NCI-H146 (cell line): ENCODE measurements around the gene LEF1.
"Not testable (repeated sequence)": the region's sequence is repeated elsewhere in the genome, so short reads cannot be mapped to it uniquely, and the experiment has no call there.

ENCODE experiments used
- DNase-seq: peaks from one replicate; lab custom pipeline; 2025; lab: John Stamatoyannopoulos, UW

LEF1 gene

DNA sequence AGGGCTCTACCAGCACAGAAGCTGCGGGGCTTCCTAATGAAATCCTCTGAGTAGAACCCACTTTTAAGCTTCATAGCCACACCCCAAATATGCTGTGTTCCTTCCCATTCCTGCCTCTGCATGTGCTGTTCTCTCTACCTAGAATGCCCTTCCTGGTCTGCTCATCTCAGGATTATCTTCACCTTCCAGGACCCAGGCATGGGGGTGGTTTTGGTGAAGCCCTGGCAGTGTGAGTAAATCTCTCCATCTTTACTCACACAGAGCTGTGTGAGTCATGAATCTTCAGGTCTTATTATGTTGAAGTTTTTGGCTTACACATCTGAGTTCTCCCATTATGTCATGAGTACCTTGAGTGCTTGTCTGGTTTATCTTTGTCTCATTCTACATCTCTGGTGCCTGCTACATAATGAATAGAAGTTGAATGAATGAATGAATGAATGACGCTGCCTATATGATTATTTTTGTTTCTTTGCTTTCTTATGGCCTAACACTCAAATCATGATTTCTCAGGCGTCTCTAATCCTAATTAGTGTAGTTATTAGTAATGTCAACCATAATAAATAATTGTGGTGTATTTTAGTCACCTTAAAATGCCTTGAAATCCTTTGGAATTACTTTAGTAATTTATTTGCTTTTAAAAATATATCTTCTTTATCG lies 137.2 kb downstream of the LEF1 start:
- DNase-seq = no peak

DNA sequence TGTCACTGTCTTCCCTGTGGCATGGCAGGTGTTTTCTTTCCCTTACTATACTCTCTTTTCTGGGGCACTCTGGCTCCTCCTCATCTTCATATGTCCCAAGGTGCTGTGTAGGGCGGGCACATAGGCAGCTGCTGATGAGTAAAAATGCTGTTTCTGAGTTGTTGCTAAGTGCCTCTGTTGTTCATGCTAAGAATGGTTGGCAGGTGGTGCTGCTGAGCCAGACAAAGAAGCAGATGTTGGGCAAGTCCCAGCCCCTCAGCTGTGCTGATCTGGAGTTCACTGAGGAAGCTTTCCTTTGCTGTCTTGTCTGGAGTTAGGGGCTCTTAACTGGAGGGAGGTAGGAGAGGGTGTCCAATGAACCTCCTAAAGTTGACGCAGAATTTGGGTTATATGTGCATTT lies 138.4 kb downstream of the LEF1 start:
- DNase-seq = peak; percentile 31

DNA sequence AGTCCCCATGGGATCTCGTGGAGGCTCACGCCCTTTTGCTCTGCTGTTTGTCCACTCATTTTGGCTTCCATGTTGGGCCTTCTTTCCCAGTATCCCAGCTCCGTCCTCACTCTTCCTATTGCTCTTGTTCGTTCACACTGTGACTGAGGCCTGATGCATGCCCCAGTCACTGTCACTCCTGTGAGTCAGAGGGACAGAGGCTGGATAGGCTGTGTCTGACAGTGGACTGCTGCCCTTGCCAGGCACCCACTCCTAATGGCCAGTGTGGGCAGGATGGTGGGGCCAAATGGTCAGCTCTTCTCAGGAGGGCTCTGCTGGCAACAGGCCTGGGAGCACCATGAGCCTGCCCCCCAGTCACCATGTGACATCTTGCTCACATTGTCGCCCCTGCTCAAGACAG lies 139.0 kb downstream of the LEF1 start:
- DNase-seq = no peak

DNA sequence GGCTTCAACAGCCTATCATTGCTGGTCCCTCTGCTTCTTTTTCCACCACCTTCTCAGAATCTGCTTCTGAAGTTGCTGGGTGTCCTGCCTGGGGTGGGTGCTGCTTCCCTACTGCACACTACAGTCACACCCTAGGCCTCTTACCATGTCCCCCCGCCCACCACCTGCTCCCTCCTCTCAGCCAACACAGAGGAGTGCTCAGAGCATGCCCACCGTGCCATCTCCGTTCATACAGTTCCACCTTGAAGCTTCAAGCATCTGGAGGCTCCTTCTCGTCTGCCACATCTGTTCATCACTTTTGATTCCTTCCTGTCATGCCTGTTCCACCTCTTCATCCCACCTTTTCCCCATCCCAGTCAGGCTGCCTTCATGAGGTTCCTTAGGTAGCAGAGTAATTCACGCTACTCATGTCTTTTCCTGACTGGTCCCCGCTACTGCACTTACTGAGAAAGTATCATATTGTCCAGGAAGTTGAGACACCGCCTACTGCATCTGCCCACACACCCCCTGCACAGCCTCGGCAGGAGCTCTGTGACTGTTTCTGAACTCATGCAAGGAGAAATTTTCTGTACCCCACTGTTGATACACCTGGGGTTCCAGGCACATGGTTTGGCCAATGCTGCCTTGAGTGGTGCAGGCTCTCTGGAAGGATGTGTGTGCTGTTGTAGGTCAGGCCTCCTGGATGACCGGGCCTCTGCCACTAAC lies 139.6 kb downstream of the LEF1 start:
- no peak for DNase-seq

DNA sequence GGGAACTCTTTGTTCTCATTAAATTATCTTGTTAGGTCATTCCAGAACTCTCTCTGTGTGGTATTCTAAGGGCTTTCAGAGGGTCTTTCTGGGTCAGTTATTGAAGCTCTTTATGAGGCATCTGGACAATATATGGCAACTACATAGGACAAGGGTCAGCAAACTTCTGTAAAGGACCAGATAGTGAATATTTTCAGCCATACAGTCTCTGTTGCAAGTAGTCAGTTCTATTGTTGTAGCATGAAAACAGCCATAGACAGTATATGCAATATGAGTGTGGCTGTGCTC lies 143.9 kb downstream of the LEF1 start:
- DNase-seq = no peak

DNA sequence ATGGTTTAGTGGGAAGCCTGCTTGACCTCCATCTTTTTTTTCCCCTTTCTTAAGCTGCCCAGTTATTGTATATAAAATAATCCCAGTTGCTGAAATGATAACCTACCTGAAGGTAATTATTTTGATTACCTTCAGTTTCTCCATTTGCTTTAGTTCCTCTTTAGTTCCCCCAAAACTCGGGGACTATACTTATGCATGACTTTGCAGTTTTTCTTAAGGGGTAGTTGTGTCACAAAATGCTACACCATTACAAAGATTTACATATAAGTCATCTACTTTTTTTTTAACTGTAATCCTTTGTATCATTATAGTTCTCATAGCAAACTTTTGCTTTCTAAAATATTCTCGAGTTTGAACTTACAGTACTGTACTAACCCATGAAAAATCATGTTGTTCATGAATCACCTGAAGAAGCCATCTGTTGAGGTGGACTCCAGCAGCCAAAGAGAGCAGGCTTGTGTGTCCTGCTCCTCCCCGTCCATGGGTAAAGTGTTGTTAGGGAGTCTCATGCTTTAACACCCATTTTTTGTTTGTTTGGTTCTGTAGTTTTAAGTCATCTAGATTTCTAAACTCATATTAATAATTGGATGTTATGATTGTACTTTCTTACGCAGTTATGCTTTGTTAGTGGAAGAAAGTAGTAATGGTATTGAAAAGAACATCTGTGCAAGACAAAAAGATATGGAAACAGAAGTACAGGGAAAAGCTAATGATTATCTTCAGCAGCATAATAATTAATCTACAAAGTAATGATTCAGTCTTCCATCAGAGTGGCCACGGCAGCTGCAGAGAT lies 144.5 kb downstream of the LEF1 start:
- DNase-seq = no peak

DNA sequence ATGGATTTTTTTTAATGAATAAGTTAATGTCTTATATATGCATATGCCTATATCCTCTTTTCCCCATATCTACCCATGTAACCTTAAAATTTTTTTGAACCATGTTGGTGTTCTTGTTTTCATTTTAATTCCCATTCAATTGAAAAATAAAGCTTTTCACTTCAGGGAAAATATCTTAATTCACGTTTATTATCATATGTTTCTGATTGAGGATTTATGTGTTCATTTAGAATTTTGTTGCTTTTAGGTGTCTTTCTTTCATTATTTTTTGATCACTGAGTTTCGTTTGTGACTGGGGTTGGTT lies 149.9 kb downstream of the LEF1 start:
- DNase-seq = no peak

DNA sequence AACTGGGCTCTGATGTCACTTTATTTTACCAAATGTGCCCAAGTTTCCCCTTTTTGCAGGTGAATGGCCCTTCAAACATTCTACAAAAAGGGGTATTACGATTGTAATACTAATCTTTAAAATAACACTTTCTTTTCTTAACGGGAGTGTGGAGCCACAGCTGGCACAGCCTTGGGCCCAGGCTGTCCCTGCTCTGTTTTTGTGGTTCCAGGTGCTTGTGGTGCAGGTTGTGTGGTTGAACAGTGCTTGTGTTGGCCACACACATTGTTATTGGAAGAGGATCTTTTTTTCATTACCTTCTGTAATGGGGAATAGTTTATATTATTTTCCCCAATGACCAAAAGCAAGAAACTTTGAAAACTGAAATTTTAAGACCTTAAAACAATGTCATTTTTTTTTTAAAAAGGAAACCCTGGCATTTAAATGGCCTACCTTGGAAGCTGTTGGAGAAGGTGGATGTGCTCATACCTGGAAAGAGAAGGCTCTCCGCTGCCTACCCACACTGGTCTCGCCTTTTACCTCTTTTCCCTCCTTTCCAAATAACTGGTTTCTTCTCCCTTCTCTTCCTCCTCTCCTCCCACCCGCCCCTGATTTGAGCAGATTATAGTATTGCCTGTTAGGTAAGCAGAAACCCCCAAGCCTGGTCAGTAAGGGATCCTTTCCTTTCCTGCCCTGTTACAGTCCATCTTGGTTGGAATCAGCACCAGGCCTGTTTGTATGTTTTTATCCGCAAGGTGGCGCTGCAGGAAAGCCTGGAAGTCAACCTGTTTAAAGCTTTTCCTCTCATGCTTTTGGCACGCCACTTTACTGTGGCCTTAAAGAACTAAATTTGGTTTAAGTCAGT lies 150.5 kb downstream of the LEF1 start:
- DNase-seq = peak; percentile 38

DNA sequence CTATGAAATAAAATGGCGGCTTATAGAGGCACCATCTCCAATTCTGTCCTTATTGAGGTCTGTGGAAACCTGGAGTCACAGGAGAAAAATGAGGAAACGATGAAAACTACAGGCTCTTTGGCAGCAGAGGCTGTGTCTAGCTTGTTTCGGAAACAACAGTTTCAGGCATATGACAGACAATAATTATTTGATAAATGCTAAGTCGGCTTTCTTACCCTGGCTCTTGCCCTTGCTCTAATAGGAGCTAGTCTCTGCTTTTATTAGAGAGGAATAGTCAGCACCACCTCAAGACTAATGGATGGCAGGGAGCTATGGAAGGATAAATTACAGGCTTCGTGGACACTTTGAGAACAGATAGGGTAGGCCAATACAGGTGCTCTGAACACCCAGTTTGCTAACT lies 154.8 kb downstream of the LEF1 start:
- no peak for DNase-seq

DNA sequence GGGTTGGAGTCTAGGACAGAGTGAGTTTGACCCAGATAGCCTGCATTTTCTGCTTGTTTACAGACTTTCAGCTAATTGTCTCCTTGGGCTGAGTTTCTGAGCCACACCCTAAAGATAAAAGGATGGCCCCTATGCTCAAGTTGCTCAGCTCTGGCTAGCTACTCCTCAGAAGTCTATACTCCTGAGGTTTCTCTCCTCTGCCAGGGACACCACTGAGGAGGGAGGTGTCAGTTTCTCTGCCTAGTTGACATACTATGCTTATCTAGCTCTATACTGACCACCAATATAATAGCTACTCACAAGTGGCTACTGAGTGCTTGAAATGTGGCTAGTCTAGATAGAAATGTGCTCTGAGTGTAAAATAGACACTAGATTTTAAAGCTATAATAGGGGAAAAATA lies 155.4 kb downstream of the LEF1 start:
- DNase-seq = no peak

DNA sequence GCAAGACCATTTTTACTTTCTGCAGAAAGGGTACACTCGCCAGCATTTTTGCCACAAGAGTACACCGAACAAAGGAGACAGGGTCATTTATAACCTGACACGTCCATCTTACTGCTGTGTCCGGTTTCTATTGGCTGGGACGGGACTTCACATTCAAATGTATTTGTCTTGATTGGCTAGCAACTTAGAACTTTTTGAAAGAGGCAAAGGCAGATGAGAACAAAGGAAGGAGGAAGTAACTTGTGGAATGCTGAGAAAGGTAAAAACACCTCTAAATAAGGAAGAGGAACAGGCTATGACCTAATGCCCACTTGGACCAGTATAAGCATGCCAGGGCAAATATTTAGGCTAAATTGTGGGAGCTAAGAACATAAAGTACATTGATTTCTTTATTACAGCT lies 156.3 kb downstream of the LEF1 start:
- DNase-seq = not testable (repeated sequence)

DNA sequence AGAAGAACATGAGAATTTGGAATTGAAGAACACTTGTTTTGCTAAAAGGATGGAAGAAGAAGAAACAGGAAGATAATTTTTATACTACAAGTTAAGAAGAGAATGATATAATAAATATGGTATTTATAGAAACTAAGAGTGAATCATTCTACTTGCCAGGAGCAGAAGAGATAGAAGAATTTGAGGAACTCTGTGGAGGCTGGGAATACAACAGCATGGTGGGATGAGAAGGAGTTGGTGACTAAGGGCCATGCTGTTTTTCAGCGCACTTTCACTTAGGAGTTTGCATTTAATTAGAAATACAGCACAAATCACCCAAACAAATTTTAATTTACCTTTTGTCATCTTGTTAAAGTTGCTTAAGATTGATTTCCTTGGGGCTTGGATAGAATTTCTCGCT lies 158.6 kb downstream of the LEF1 start:
- no peak for DNase-seq

DNA sequence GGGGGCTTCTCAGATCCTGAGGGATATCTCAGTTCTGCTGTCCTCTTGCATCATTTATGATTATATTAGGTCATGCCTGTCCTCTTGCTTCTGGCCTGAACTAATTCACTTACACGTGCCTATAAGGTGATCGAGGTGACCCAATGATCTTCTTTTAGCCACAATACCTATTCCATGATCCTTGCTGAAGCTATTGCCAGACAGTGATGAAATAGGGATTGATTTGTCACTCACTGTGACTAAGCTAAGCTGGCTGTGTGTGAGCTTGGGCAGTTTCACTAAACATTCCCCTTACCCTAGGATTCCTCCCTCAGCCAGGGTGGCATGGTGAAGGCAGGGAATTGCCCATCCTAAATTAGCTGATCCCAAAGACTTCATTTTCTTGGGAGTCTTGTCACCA lies 160.0 kb downstream of the LEF1 start:
- no peak for DNase-seq

DNA sequence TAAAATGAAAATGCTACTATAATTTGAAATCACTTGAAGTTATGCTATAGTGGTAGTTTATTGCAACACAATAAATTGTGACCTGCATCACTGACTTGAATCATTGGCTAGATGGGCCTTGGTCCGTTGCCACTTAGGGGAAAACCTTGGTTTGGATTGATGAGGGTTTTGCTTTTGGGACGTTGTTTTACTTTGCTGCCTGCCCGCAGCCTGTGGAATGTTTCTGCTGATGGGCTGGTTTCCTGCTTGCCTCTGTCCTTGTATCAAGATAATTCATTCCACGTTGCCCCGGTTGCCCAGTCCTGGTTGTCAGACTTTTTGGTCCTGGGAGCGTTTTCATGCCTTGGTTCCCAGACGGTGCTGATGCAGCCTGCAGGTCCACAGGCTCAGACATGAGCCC lies 160.7 kb downstream of the LEF1 start:
- no peak for DNase-seq

DNA sequence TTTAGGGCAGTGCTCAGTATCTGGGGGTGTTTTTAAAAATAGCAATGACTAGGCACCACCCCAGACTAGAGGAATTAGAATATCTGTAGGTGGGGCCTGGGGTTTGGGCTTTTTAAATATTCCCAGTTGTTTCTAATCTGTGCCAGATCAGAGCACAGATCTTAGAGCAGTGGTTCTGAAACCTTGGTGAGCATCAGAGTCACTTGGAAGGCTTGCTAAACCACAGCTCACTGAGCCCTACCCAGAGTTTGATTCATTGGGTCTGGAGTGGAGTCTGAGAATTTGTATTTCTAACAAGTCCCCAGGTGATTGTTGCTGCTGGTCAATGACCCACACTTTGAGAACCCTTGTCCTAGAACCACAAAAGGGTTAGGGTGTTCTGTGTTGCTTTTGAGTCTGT lies 162.4 kb downstream of the LEF1 start:
- no peak for DNase-seq

DNA sequence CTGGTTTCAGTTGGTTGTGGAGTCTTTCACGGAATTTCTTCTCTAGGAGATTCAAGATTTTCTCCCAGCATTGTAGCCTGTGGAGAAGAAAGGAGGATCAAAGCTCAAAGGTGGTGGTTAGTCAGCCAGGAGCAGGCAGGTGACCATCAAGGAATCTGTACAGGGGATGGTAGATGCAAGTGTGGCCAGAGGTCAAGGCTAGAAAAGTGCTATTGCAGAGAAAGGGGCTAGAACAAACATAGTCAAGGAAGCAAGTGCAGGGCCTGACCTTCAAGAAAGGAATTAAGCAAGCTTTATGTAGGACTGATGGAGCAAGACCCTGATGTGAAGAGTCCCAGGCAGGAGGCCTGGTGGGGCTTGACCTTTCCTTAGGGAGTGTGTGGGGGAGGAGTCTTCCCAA lies 162.9 kb downstream of the LEF1 start:
- no peak for DNase-seq

DNA sequence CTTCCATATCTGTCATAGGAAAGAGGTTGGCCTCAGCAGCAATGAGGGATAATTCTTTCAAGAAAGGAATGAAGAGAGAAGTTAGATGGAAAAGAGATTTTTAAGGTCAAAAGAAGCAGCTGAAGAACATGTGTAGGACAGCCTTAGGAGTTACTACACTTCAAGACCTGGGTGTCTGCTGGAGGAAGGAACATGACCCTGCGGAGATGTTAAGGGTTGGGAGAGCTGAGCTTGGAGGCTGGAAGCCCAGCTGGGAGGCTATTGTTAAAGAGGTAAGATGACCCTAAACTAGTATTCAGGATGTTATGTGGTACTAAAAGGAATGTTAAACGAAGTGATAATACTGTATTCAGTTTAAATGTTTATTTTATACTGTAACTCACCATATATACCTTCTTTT lies 164.1 kb downstream of the LEF1 start:
- no peak for DNase-seq

DNA sequence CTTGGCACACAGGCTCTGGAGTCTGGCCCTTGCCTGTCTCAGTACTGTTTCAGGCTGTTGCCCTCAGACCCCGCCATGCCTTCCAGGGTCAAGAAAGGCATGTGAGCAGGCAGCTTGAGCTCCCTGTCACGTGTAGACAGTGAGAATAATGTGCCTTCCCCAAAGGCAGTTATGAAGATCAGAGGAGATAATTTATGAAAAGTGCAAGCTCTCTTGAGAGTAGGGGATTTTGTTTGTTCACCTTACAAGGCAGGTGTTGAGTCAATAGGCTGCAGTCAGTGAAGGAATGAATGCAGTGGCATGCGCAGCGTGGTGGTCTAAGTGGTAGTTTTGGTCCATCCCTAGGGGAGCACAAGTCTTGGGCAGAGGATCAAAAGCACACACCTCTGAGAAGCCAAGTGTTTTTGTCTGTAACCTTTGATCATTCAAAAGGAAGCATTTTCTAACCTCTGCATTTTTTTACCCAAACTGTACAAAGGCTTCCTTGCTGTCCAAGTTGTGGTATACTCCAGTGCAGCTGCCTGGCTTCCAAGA lies 164.7 kb downstream of the LEF1 start:
- no peak for DNase-seq

DNA sequence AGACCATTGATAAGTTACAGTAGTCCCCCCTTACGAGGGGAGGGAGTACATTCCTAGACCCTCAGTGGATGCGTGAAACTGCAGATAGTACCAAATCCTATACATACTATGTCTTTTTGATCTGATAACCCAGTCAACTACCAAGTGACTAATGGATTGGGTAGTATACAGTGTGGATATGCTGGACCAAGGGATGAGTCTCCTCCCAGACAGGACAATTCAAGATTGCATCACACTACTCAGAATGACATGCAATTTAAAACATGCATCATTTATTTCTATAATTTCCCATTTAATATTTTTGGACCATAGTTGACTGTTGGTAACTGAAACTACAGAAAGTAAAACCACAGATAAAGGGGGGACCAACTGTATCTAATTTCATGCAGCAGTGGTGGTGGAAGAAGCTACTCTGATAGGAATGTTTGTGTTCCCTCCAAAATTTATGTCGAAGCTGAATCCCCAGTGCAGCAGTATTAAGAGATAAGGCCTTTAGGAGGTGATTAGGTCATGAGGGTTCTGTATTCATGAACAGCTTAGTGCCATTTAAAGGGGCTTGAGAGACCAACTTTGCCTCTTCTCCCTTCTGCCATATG lies 167.1 kb downstream of the LEF1 start:
- no peak for DNase-seq

DNA sequence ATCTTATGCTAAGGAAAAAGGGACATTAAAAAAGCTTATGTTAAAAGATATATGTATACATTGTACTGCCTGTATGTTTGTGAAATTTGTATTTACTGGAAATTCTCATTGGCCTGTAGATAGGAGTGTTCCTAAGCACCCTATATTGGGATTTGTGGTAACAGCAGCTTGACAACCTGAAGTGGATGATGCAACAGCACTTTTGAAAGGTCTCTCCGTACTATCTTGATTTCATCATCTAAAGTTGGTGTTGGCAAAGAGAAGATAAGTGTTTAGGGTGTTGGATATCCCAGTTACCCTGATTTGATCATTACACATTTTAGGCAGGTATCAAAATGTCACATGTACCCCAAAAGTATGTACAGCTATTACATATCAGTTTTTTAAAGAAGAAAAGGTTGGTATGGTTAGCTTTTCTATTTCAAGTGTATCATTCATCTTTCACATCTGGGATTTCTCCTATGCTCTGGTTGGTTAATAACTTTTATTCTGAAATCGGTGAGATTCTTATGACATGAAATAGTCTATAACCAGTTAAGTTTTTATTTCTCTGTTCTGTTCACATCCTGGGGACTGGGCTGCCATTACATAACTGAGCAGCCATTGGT lies 168.7 kb downstream of the LEF1 start:
- DNase-seq = no peak

DNA sequence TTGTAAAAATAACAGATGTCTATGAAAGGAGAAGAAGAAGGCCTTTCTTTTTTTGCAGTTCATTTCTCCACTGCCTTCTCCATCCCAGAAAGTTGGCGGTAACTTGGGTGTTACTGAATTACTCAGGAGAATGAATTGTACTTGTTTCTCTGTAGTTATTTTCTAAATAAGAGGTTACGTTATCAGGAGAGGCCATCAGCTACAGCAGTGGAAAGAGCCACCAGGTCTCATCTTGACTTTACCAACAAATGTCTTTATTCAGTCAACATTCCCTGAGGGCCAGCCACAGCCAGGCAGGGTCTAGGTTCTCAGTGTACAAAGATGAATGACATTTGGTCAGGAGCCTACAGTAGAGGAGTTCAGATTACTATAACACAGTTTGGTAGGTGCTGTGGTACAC lies 170.9 kb downstream of the LEF1 start:
- DNase-seq = no peak
